PFSK-1 (cell line): Measurements from ENCODE around the gene RBM18.

ENCODE experiments used
- FOXP2 ChIP-seq: optimal IDR thresholded peaks from 2 replicates; pipeline ENCODE3; 2011; ENCODE audit warnings: borderline replicate concordance, control low read depth, inconsistent platforms; ENCODE audit not compliant: insufficient read depth; ENCODE audit errors: extremely low read length, extremely low read depth
- POLR2AphosphoS5 ChIP-seq: IDR thresholded peaks from 2 replicates; pipeline ENCODE4 v1.6.1; 2012; ENCODE audit warnings: low read depth, mild to moderate bottlenecking, control low read depth, low read length, moderate library complexity
- REST ChIP-seq, 2 experiments: IDR thresholded peaks; 2 replicates each; pipeline versions ENCODE4 v1.6.1 to v1.8.0; 2011 to 2012; ENCODE audit warnings: low read depth in 2 of 2, low read length in 2 of 2, control low read depth in 1 of 2, inconsistent platforms in 1 of 2, mild to moderate bottlenecking in 1 of 2, moderate library complexity in 1 of 2; ENCODE audit not compliant: insufficient read depth in 1 of 2
- SIN3A ChIP-seq: IDR thresholded peaks from 2 replicates; pipeline ENCODE4 v1.6.1; 2012; ENCODE audit warnings: mild to moderate bottlenecking, low read length, moderate library complexity, borderline replicate concordance; ENCODE audit not compliant: insufficient read depth
- TAF1 ChIP-seq: IDR thresholded peaks from 2 replicates; pipeline ENCODE4 v1.6.1; 2012; ENCODE audit warnings: low read length, control low read depth, borderline replicate concordance; ENCODE audit not compliant: insufficient read depth

RBM18 gene

GRCh38 chr9:122291458-122291857, 26.8 kb upstream of the RBM18 start:
- TF ChIP-seq REST (IDR thresholded peaks at IDR 0.05; ENCODE audit: insufficient read depth in 1 of 2, low read depth in 2 of 2, low read length in 2 of 2) (no peak), POLR2AphosphoS5 (no peak), FOXP2 (no peak), SIN3A (no peak), TAF1 (no peak)

GRCh38 chr9:122287214-122287720, 22.6 kb upstream of the RBM18 start:
- TF ChIP-seq SIN3A = no peak
- TF ChIP-seq FOXP2 = no peak
- TF ChIP-seq REST (IDR thresholded peaks at IDR 0.05; ENCODE audit: insufficient read depth in 1 of 2, low read depth in 2 of 2, low read length in 2 of 2) = no peak
- TF ChIP-seq POLR2AphosphoS5 = no peak
- no peak for TF ChIP-seq TAF1

DNA sequence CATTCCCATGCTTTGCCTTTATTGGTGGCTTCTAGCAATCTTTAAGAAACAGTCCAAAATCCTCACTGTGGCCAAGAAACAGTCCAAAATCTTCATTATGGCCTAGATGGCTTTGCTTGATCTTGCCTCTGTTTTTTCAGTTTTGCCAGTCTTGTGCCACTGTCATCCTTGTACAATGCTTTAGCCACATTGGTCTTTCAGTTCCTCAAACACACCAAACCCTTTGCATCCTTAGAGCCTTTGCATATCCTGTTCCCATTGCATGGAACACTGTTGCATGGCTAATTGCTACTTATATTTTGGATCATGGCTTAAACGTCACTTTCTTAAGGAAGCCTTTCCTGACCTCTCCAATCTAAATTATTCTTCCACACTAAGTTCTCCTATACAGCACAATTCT, 22.1 kb upstream of the RBM18 start:
- TF ChIP-seq REST (IDR thresholded peaks at IDR 0.05; ENCODE audit: insufficient read depth in 1 of 2, low read depth in 2 of 2, low read length in 2 of 2) (no peak), POLR2AphosphoS5 (no peak), SIN3A (no peak), FOXP2 (no peak), TAF1 (no peak)

GRCh38 chr9:122281368-122281767, 16.7 kb upstream of the RBM18 start:
- TF ChIP-seq FOXP2 (no peak), SIN3A (no peak), REST (IDR thresholded peaks at IDR 0.05; ENCODE audit: insufficient read depth in 1 of 2, low read depth in 2 of 2, low read length in 2 of 2) (no peak), POLR2AphosphoS5 (no peak), TAF1 (no peak)

GRCh38 chr9:122277285-122277897, 12.8 kb upstream of the RBM18 start:
- no peak for TF ChIP-seq POLR2AphosphoS5
- no peak for TF ChIP-seq FOXP2
- no peak for TF ChIP-seq REST (IDR thresholded peaks at IDR 0.05; ENCODE audit: insufficient read depth in 1 of 2, low read depth in 2 of 2, low read length in 2 of 2)
- no peak for TF ChIP-seq TAF1
- no peak for TF ChIP-seq SIN3A
